Fibroblast of pulmonary artery (primary cell): ENCODE measurements around the gene PLEKHA8.

Source experiments
- DNase-seq: peaks from one replicate; pipeline ENCODE4 v3.0.0-alpha.2; 2010; ENCODE audit warnings: low read depth
- H3K4me3 ChIP-seq: replicated peaks from 2 replicates; pipeline ENCODE4 v1.5.1; 2011; ENCODE audit warnings: low read depth, mild to moderate bottlenecking, control low read depth, low read length, moderate library complexity
- CTCF ChIP-seq: IDR thresholded peaks from 2 replicates; pipeline ENCODE4 v1.5.1; 2011; ENCODE audit warnings: mild to moderate bottlenecking, control low read depth, low read length, inconsistent platforms; ENCODE audit errors: missing control alignments

Gene PLEKHA8

DNA sequence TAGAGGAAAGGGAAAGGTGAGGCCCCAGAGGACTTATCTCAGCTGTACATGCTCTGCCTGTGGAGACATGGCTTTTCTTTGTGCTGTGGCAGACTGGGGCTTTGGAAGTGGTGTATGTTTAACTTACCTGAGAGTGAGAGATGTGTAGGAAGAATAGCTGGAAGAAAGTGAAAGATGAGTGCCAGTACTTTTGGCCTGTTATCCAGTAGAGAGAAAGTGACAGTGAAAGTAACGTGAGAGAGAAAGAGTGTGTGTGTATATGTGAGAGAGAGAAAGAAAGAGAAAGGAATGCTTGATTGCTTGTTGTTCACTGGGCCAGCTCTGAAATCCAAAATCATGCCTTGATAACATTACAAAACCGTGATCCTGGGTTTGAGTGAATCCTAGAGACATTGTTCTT, 132.1 kb downstream of the PLEKHA8 start:
- TF ChIP-seq CTCF: no peak
- H3K4me3 ChIP-seq: no peak overlapping the region
- DNase-seq: no peak

DNA sequence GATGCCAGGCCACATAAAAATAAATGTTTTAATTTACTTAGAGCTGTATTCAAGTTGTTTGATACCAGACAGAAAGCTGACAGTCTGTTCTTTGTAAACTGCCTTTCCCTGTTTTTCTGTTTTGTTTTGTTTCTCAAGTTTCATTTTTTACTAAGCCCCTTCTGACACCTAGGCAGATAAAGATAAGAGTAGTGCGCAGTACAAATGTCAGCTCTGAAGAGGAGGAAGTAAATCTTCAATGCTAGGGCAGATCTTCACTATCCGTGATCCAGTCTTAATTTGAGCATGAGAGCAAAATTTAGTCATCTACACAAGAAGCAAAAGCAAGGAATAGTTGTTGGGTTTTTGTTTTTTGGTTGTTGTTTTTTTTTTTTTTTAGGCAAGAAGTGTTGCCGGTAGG, 133.9 kb downstream of the PLEKHA8 start:
- no peak for DNase-seq
- no peak for TF ChIP-seq CTCF
- no peak overlapping the region for H3K4me3 ChIP-seq

GRCh38 chr7:30162622-30163124, 134.5 kb downstream of the PLEKHA8 start:
- TF ChIP-seq CTCF: no peak
- H3K4me3 ChIP-seq: no peak overlapping the region
- DNase-seq: peak; percentile 65

GRCh38 chr7:30163231-30163894, 135.2 kb downstream of the PLEKHA8 start:
- no peak for TF ChIP-seq CTCF
- DNase-seq: no peak
- no peak overlapping the region for H3K4me3 ChIP-seq

DNA sequence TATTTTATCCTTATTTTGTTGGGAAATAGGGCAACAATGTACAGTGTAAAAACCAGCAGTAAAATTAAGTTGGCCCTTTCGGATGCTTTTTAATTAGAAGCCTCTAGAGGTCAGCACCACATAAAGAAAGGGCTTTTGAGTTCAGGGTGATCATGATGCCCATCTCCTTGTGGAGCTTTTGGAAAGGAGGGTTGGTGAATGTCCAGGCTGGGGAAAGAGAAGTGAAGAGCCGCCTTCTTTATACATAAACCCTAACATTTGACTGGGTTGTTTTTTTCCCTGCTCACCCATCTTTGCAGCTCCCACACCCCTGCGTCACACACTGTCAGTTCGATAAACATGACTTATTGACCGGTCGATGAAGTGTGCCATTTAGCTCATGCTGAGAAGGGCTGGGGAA, 136.4 kb downstream of the PLEKHA8 start:
- TF ChIP-seq CTCF: peak; percentile 57
- H3K4me3 ChIP-seq: no peak overlapping the region
- DNase-seq: peak; percentile 72

DNA sequence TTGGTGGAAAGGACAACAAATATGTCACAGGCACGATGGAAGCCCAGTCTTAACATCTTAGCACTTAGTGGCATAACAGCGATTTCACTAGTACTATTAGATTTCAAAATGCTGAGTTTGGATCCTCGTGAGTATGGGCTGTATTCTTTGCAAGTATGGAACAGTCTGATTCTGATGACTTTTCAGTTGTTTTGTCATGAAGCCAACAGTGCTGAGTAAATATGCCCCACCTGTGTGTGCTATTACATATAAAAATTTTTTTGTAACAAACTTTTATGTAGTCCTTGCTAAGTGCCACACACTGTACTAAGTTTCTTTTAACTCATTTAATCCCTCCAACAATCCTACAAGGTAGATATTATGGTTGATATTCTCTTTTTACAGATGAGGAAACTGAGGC, 137.4 kb downstream of the PLEKHA8 start:
- TF ChIP-seq CTCF: no peak
- H3K4me3 ChIP-seq: no peak overlapping the region
- DNase-seq: no peak

- no peak for DNase-seq
- no peak for TF ChIP-seq CTCF
- H3K4me3 ChIP-seq: no peak overlapping the region
Observed at GRCh38 chr7:30166155-30166840, 138.1 kb downstream of the PLEKHA8 start.
